ENCODE results near the gene PLN.
A peak's percentile ranks its signal among the peaks of the same experiment; 100 is the strongest.

Gene PLN

GRCh38 chr6:118537574-118537973, 10.5 kb upstream of the PLN start:
- no peak for DNase-seq (ENCODE audit: low spot score)

GRCh38 chr6:118542184-118542952, 5.7 kb upstream of the PLN start:
- no peak for DNase-seq (ENCODE audit: low spot score)

GRCh38 chr6:118544105-118544504, 4.0 kb upstream of the PLN start:
- no peak for DNase-seq (ENCODE audit: low spot score)

- DNase-seq (ENCODE audit: low spot score) = peak; percentile 5
These were observed 1.8 kb upstream of the PLN start for GRCh38 chr6:118546164-118546879.

- DNase-seq (ENCODE audit: low spot score) = no peak
These were observed 1.2 kb upstream of the PLN start for GRCh38 chr6:118546880-118547218.

- DNase-seq (ENCODE audit: low spot score) = no peak
These were observed 517 bp downstream of the PLN start for GRCh38 chr6:118548613-118549012.

GRCh38 chr6:118551063-118552053, 3.3 kb downstream of the PLN start:
- peak; percentile 42 for DNase-seq (ENCODE audit: low spot score)

GRCh38 chr6:118553132-118553531, 5.0 kb downstream of the PLN start:
- no peak for DNase-seq (ENCODE audit: low spot score)

- no peak for DNase-seq (ENCODE audit: low spot score)
These were observed 6.6 kb downstream of the PLN start for GRCh38 chr6:118554698-118555097.

GRCh38 chr6:118558464-118559217, 10.5 kb downstream of the PLN start:
- DNase-seq (ENCODE audit: low spot score) = no peak

GRCh38 chr6:118559659-118560058, 11.6 kb downstream of the PLN start:
- no peak for DNase-seq (ENCODE audit: low spot score)

- no peak for DNase-seq (ENCODE audit: low spot score)
These were observed 14.2 kb downstream of the PLN start for GRCh38 chr6:118562248-118562647.

- DNase-seq (ENCODE audit: low spot score) = no peak
These were observed 14.9 kb downstream of the PLN start for GRCh38 chr6:118562959-118563358.

- DNase-seq (ENCODE audit: low spot score) = peak; percentile 32
These were observed 17.3 kb downstream of the PLN start for GRCh38 chr6:118565311-118565960.

- DNase-seq (ENCODE audit: low spot score) = no peak
These were observed 19.9 kb downstream of the PLN start for GRCh38 chr6:118567974-118568373.

- no peak for DNase-seq (ENCODE audit: low spot score)
These were observed 21.4 kb downstream of the PLN start for GRCh38 chr6:118569498-118569897.

GRCh38 chr6:118571121-118571520, 23.0 kb downstream of the PLN start:
- no peak for DNase-seq (ENCODE audit: low spot score)

- DNase-seq (ENCODE audit: low spot score) = no peak
These were observed 26.2 kb downstream of the PLN start for GRCh38 chr6:118574051-118574865.

GRCh38 chr6:118577972-118578371, 29.9 kb downstream of the PLN start:
- no peak for DNase-seq (ENCODE audit: low spot score)

- DNase-seq (ENCODE audit: low spot score) = no peak
These were observed 30.5 kb downstream of the PLN start for GRCh38 chr6:118578617-118579016.

All from SK-N-DZ (cell line).